Uterus (tissue), 2 donors: Measurements from ENCODE around the gene FHL1.

Experiments used
- POLR2A ChIP-seq, 2 donors: fragments of 450-650 bp; IDR thresholded peaks; one replicate each; pipeline ENCODE4 v1.6.1; 2016; ENCODE audit warnings: antibody characterized with exemption in 2 of 2, mild to moderate bottlenecking in 1 of 2, moderate library complexity in 1 of 2
- TF ChIP-seq, protein P1 (sequence below), 4 experiments: fragments of 200-600 bp in 2 of 4; fragments of 450-650 bp in 2 of 4; sonication (generic) in 2 of 4; IDR thresholded peaks; one replicate each; pipeline ENCODE4 v1.5.1; 2016 to 2019; ENCODE audit warnings: antibody characterized with exemption in 4 of 4, mild to moderate bottlenecking in 2 of 4, moderate library complexity in 1 of 4

DNA sequence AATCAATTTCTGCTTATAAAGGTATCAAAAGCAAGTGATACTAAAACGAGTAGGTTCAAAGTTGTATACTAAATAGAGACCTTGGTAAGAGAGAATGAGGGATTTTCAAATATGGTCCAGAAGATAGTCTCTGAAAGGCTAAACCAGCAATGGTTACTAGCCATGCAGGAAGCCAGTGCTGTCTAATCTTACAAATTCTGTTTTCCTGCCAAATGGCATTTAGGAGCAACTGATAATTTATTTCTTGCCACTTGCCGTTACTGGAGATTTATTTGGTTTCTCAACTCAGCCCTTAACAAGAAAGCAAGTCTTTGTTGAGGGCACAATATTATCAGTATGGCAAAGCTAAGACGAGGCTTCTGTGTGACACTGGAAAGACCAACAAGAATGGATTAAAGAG is 56.6 kb downstream of the FHL1 start:
- no peak for TF ChIP-seq POLR2A (IDR thresholded peaks at IDR 0.05)
- TF ChIP-seq, protein P1, sequence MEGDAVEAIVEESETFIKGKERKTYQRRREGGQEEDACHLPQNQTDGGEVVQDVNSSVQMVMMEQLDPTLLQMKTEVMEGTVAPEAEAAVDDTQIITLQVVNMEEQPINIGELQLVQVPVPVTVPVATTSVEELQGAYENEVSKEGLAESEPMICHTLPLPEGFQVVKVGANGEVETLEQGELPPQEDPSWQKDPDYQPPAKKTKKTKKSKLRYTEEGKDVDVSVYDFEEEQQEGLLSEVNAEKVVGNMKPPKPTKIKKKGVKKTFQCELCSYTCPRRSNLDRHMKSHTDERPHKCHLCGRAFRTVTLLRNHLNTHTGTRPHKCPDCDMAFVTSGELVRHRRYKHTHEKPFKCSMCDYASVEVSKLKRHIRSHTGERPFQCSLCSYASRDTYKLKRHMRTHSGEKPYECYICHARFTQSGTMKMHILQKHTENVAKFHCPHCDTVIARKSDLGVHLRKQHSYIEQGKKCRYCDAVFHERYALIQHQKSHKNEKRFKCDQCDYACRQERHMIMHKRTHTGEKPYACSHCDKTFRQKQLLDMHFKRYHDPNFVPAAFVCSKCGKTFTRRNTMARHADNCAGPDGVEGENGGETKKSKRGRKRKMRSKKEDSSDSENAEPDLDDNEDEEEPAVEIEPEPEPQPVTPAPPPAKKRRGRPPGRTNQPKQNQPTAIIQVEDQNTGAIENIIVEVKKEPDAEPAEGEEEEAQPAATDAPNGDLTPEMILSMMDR (IDR thresholded peaks at IDR 0.05): no peak
